Vagina (tissue), 2 donors: ENCODE measurements around the gene OR4E2.

Experiments
- CTCF ChIP-seq, 3 experiments: fragments of 450-650 bp in 2 of 3; fragments of 200-600 bp in 1 of 3; sonication (generic) in 1 of 3; IDR thresholded peaks; one replicate each; pipeline ENCODE4 v1.5.1; 2017 to 2019; ENCODE audit warnings: antibody characterized with exemption in 3 of 3, mild to moderate bottlenecking in 2 of 3, moderate library complexity in 2 of 3
- POLR2A ChIP-seq, 2 donors: fragments of 450-650 bp; IDR thresholded peaks; one replicate each; pipeline ENCODE4 v1.6.1; 2017; ENCODE audit warnings: antibody characterized with exemption in 2 of 2, mild to moderate bottlenecking in 2 of 2, moderate library complexity in 2 of 2

DNA sequence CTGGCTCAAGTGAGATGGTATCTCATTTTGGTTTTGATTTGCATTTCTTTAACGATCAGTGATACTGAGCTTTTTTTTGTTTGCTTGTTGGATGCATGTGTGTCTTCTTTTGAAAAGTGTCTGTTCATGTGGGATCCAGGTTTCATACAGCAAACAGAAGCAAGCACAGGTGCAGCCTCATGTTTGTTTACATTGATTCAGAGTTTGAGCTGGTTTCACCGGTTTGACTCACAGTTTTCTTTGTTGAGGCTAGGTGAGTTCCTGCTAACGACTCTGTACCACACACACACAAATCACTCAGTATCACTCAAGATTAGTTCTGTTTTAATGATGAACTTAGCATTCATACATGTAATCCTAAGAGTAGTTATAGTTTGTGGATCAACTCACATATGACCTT lies 22.6 kb upstream of the OR4E2 start:
- TF ChIP-seq CTCF (IDR thresholded peaks at IDR 0.05) (no peak), POLR2A (IDR thresholded peaks at IDR 0.05) (no peak)
